Measurements from ENCODE around the gene MAML2. TPM values are rescaled to one million over a fixed set of nuclear protein-coding genes. Genes with fewer than 3 reads are reported as not detected.

The MAML2 gene
- total RNA-seq, 4 donors from 2014 or later = 34.3 to 58.8 (median 56.0) TPM

DNA sequence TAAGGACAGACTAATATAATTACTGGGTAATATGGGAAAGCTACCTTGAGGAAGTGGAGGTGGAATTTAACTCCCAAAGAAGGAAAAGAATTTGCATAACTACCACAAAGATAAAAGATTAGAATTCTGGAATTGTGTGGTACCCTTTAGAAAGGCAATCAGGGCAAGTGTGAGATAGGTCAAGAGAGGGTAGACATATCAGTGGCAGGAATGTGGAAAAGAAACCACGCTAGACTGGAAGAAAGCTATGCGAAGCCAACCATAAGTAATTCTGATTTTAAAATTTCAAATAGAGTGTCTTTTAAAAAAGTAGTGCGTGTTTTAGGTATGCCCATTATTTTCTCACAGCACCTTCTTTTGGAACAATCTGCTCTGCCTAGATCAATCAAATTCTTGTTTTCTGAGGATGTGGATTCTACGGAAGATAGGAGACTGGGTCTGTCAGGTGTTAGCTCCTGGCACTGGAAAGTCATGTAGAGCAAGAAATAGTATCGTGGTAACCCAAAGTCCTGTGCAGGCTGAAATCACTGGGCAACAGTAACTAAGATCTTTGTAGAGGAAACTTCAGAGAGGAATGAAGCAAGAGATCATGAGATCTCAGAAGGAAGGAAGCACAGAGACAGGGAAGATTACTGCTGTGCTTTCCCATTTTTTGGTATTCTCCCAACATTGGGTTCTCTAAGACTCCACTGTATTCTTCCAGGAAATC is 307.8 kb downstream of the MAML2 start:
- TF ChIP-seq, protein P1, sequence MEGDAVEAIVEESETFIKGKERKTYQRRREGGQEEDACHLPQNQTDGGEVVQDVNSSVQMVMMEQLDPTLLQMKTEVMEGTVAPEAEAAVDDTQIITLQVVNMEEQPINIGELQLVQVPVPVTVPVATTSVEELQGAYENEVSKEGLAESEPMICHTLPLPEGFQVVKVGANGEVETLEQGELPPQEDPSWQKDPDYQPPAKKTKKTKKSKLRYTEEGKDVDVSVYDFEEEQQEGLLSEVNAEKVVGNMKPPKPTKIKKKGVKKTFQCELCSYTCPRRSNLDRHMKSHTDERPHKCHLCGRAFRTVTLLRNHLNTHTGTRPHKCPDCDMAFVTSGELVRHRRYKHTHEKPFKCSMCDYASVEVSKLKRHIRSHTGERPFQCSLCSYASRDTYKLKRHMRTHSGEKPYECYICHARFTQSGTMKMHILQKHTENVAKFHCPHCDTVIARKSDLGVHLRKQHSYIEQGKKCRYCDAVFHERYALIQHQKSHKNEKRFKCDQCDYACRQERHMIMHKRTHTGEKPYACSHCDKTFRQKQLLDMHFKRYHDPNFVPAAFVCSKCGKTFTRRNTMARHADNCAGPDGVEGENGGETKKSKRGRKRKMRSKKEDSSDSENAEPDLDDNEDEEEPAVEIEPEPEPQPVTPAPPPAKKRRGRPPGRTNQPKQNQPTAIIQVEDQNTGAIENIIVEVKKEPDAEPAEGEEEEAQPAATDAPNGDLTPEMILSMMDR (IDR thresholded peaks at IDR 0.05; ENCODE audit: low read depth) = no peak

DNA sequence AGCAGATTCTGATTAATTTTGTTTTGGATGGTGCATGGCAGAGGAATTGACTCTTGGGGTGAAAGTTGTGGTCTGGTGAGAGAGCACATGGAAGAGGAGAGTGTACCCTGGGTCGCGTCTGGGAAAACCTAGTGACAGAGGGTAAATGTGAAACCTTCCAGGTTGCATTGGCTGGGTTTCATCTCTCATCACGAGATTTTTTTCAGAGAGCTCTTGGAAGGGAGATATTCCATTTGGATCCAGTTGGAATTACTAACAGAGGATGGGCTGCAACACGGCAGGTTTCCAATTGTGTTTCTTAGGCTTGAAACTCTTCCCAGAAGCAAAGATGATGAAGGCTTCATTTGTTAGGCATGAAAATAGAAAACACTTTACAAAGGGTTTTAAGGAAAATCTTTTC is 309.4 kb downstream of the MAML2 start:
- TF ChIP-seq, protein P1 (IDR thresholded peaks at IDR 0.05; ENCODE audit: low read depth) = no peak

DNA sequence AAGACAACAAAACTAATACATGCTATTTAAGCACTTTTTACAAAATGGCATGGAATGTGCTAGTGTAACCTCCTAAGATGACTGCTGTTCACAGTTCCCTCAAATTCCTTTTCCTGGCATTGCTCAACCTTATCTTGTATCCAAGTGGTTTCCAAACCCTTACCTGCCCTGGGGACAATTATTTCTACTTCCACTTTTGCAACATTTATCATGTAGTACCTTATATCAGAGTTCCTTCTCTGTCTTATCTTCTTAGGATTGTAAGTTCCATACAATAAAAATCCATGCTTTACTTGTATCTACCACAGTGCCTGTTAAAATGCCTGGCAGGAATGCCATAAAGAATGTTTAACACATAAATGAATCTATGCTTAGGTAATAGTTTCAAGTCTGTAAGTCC is 309.9 kb downstream of the MAML2 start:
- TF ChIP-seq, protein P1 (IDR thresholded peaks at IDR 0.05; ENCODE audit: low read depth) = no peak

DNA sequence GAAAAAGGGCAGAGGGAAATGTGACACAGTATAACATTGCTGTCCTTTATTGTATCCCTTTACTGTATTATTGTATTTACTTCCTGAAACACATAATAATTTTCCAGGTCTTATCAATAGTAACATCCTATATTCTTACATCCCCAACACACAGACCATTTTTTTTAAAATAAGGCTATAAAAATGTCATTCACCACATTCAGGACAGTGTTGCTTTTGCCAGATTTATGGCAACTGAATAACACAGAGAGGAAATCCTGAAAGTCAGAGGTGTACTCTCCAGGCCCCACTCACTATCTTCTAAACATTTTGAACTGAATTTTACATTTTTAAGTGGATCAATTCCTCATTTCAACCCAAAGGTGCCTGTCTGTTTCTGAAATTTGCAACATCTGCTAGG is 314.2 kb downstream of the MAML2 start:
- TF ChIP-seq, protein P1 (IDR thresholded peaks at IDR 0.05; ENCODE audit: low read depth) = no peak

DNA sequence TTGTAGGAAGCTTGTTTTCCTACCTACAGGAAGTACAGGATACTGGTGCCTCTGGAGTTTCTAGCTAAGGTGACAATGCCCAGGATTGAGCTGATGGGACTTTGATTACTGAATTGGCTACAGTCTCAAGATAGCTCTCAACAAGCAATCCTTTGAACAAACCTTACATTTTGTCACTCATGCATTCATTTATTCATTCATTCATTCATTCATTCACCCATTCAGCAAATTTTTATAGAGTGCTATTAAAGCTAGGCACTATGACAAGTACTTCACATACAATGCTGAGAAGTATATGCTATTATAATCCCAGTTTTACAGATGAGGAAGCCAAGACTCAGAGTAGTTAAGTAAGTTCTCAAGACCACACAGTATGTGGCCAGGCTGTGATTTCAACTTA is 316.0 kb downstream of the MAML2 start:
- TF ChIP-seq, protein P1 (IDR thresholded peaks at IDR 0.05; ENCODE audit: low read depth) = no peak

DNA sequence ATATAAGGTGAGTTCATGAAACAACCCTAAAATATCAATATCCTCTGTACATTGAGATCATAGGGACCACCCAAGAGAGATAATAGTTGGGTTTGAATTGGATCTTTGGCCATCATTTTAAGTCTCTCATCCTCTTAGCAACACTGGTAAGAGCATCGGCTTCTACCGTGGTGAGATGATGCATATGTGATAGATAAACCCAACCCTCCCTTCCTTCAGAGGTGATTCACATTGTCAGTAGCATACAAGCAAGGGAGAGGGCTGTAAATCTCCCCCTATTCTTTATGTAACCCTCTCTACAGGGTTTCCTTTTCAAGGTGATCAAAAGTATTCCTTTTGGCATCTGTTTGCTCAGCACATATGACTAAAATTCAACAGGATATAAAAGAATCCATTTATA is 316.7 kb downstream of the MAML2 start:
- TF ChIP-seq, protein P1 (IDR thresholded peaks at IDR 0.05; ENCODE audit: low read depth) = no peak

DNA sequence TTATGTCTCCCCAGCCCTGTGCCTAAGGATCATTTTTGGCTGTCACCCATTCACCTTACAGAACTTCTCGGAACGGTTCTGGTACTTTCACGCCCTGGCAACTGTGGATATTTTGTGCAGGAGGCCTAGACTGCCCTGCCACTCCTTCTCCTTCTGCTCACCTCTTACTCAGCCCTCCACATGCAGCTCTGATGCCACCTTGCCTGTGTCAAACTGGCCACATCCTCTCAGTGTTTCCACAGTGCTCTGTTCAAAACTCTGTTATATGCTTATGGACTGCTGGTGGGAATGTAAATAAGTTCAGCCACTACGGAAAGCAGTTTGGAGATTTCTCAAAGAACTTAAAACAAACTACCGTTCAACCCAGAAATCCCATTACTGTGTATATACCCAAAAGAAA is 318.3 kb downstream of the MAML2 start:
- TF ChIP-seq, protein P1 (IDR thresholded peaks at IDR 0.05; ENCODE audit: low read depth) = no peak
